BLaER1 treated with 17β-estradiol and CSF1 and Interleukin-3, amounts not matched to agents 10 nM and 100 nM (cell line): ENCODE results near the gene TNIP1.
A peak's percentile ranks its signal among the peaks of the same experiment; 100 is the strongest.

Source experiments
- H3K27ac ChIP-seq, 11 experiments: shearing (Covaris generic); formaldehyde crosslinking; 2 replicates each; pipeline ENCODE4 v1.8.1; 2022
- H3K27me3 ChIP-seq, 11 experiments: shearing (Covaris generic); formaldehyde crosslinking; 2 replicates each; pipeline ENCODE4 v1.8.1; 2022
- H3K36me3 ChIP-seq, 11 experiments: shearing (Covaris generic); formaldehyde crosslinking; 2 replicates each; pipeline ENCODE4 v1.8.1; 2022
- H3K4me1 ChIP-seq, 10 experiments: shearing (Covaris generic); formaldehyde crosslinking; 2 replicates each; pipeline ENCODE4 v1.8.1; 2022
- H3K4me2 ChIP-seq, 11 experiments: shearing (Covaris generic); formaldehyde crosslinking; 2 replicates each; pipeline ENCODE4 v1.8.1; 2022
- H3K4me3 ChIP-seq, 10 experiments: shearing (Covaris generic); formaldehyde crosslinking; 2 replicates each; pipeline ENCODE4 v1.8.1; 2022
- H3K9ac ChIP-seq, 11 experiments: shearing (Covaris generic); formaldehyde crosslinking; 2 replicates each; pipeline ENCODE4 v1.8.1; 2022
- H3K9me3 ChIP-seq, 11 experiments: shearing (Covaris generic); formaldehyde crosslinking; replicated peaks in 1 of 11; 2 replicates each; pipeline ENCODE4 v1.8.1; 2022
- H4K20me1 ChIP-seq, 11 experiments: shearing (Covaris generic); formaldehyde crosslinking; 2 replicates each; pipeline ENCODE4 v1.8.1; 2022
- Cebpa-rat ChIP-seq, 11 experiments: shearing (Covaris generic); IDR thresholded peaks; 2 replicates each; pipeline ENCODE4 v1.8.1; 2022

Gene TNIP1

DNA sequence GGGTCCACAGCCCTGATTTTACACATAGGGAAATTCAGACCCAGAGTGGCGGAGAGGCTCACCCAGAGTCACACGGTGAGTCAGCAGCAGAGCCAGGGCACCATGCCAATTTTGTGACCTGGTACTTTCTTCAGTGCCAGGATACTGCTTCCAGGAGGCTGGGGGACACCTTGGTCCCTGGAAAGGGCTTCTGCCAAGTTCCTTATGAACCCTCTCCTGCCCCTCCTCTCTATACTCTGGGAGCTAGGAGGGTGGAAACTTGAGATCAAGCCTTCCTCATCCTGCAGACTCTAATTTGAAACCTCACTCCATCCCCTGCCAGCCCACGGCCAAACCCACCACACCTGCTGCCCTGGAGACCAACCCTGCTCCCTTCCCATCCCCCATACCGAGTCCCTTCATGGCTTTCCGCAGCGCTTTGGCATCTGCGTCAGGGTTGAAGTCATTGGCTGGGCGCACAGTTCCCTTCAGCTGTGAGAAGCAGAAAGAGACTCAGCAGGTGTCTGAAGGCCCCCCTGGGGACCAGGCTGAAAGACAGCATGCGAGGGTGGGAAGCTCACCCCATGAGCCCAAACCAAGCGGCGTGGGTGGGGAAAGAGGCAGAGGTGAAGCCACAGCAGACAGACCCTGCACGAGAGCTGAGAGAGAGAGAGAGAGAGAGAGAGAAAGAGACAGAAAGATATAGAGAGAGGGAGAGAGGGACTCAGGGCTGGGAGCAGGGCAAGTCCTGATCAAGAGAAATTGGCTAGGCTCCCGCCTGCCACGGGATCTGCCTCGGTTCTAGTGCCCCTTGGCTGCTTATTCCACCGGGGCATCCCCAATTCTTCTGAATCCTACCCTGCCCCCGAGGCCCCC, 43.3 kb upstream of the TNIP1 start:
- Histone ChIP-seq H3K9ac (peak overlapping the region; percentile 8 to 54 (median 24); a peak in 14 of 22 replicates), H3K4me2 (peak overlapping the region; percentile 71 to 95 (median 84)), H3K36me3 (peaks cover 58 to 98% (median 79%) of the 10 kb centered on the region in 11 experiments), H3K27me3 (no peaks in the 10 kb centered on the region), H3K27ac (peak overlapping the region in 10 of 11 experiments; percentile 8 to 65 (median 50); a peak in 13 of 22 replicates), H3K4me1 (peaks cover 38 to 61% (median 42%) of the 10 kb centered on the region in 10 experiments), H3K9me3 (no peaks in the 10 kb centered on the region), H4K20me1 (peaks cover 0 to 90% (median 11%) of the 10 kb centered on the region in 11 experiments; a peak in 9 of 22 replicates), H3K4me3 (0 out of 20 replicates have a peak overlapping the region, but pooled peaks of 1 of the 10 experiments have one; percentile 4)
- no peak for TF ChIP-seq Cebpa-rat (IDR thresholded peaks at IDR 0.05)

DNA sequence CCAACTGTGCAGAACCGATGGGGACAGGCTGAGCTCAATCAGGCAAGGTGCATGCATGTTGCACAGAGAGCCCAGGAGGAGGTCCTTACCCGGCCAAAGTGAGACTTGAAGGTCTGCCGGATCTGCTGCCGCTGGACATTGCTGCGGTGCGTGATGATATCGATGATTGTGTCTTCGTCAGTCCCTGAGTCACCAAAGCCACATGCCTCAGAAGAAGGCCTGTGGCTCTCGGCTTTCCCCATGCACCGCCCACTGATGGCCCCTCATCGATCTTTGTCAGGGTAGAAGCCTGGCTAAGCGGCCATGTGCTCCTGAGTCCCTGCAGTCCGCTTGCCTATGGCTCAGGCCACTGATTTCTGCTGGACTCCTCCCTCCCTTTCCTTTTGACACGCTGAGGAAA, 42.0 kb upstream of the TNIP1 start:
- Histone ChIP-seq H3K4me1 (peaks cover 39 to 50% (median 45%) of the 10 kb centered on the region in 10 experiments), H3K27me3 (no peaks in the 10 kb centered on the region), H3K27ac (peak overlapping the region in 2 of 11 experiments; percentile 15 to 60; a peak in 2 of 22 replicates), H3K4me3 (no peak overlapping the region), H3K9me3 (no peaks in the 10 kb centered on the region), H3K36me3 (peaks cover 55 to 98% (median 79%) of the 10 kb centered on the region in 11 experiments), H3K9ac (no peak overlapping the region), H3K4me2 (peak overlapping the region in 8 of 11 experiments; percentile 72 to 87 (median 84); a peak in 11 of 22 replicates), H4K20me1 (peaks cover 0 to 93% (median 11%) of the 10 kb centered on the region in 11 experiments; a peak in 9 of 22 replicates)
- no peak for TF ChIP-seq Cebpa-rat (IDR thresholded peaks at IDR 0.05)

DNA sequence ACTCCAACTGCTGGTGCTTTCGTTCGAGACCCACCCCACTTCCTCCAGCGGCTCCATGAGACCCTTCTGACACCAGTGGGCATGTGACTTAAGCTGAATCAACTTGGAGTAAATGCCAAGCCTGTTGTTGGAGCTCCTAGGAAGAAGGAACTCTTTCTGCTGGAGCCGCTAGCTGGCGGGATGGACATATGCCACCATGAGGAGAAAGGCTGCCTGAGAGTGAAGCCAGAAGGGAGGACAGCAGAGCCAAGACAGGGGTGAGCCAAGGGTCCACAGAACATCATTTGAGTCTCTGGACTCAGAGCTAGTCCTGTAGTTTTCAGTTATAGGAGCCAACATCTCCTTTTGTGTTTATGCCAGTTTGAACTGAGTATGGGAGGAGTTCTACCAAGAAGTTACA, 40.8 kb upstream of the TNIP1 start:
- H3K9me3 ChIP-seq: no peaks in the 10 kb centered on the region
- H3K9ac ChIP-seq: no peak overlapping the region
- H3K27ac ChIP-seq: no peak overlapping the region
- H3K27me3 ChIP-seq: no peaks in the 10 kb centered on the region
- peaks cover 0 to 94% (median 11%) of the 10 kb centered on the region in 11 experiments; a peak in 8 of 22 replicates for H4K20me1 ChIP-seq
- TF ChIP-seq Cebpa-rat (IDR thresholded peaks at IDR 0.05): no peak
- H3K4me2 ChIP-seq: no peak overlapping the region
- H3K4me1 ChIP-seq: peaks cover 34 to 52% (median 43%) of the 10 kb centered on the region in 10 experiments
- peaks cover 56 to 98% (median 79%) of the 10 kb centered on the region in 11 experiments for H3K36me3 ChIP-seq
- no peak overlapping the region for H3K4me3 ChIP-seq

DNA sequence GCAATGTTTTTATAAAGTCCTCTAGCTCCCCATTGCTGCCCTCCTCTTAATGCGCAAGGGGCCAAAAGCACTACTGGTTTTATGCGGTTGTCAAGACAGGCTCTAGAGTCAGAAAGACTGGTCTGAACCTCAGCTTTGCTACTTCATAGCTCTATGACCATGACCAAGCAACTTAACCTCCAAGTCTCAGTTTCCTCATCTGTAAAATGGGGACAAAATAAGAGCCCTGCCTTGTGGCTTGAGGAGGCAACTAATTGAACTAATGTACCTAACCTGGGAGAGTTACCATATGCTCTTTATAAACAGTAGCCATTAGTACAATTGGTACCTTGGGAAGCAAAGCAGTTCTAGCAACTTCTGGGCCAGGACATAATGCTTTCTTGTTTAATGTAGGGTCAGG, 40.3 kb upstream of the TNIP1 start:
- Histone ChIP-seq H3K9me3 (no peaks in the 10 kb centered on the region), H3K4me3 (no peak overlapping the region), H3K36me3 (peaks cover 61 to 99% (median 79%) of the 10 kb centered on the region in 11 experiments), H3K9ac (no peak overlapping the region), H3K27me3 (no peaks in the 10 kb centered on the region), H4K20me1 (peaks cover 0 to 95% (median 11%) of the 10 kb centered on the region in 11 experiments; a peak in 9 of 22 replicates), H3K27ac (no peak overlapping the region), H3K4me1 (peaks cover 29 to 48% (median 38%) of the 10 kb centered on the region in 10 experiments), H3K4me2 (no peak overlapping the region)
- no peak for TF ChIP-seq Cebpa-rat (IDR thresholded peaks at IDR 0.05)

GRCh38 chr5:151118913-151119575, 38.2 kb upstream of the TNIP1 start:
- H3K4me1 ChIP-seq: peaks cover 20 to 33% (median 26%) of the 10 kb centered on the region in 10 experiments
- H3K9ac ChIP-seq: no peak overlapping the region; a peak in 1 of 22 replicates
- no peak for TF ChIP-seq Cebpa-rat (IDR thresholded peaks at IDR 0.05)
- H3K4me3 ChIP-seq: no peak overlapping the region
- H3K36me3 ChIP-seq: peaks cover 65 to 98% (median 84%) of the 10 kb centered on the region in 11 experiments
- H3K9me3 ChIP-seq: no peaks in the 10 kb centered on the region
- no peak overlapping the region for H3K27ac ChIP-seq
- H4K20me1 ChIP-seq: peaks cover 0 to 87% (median 6%) of the 10 kb centered on the region in 11 experiments; a peak in 9 of 22 replicates
- H3K27me3 ChIP-seq: no peaks in the 10 kb centered on the region
- H3K4me2 ChIP-seq: no peak overlapping the region

DNA sequence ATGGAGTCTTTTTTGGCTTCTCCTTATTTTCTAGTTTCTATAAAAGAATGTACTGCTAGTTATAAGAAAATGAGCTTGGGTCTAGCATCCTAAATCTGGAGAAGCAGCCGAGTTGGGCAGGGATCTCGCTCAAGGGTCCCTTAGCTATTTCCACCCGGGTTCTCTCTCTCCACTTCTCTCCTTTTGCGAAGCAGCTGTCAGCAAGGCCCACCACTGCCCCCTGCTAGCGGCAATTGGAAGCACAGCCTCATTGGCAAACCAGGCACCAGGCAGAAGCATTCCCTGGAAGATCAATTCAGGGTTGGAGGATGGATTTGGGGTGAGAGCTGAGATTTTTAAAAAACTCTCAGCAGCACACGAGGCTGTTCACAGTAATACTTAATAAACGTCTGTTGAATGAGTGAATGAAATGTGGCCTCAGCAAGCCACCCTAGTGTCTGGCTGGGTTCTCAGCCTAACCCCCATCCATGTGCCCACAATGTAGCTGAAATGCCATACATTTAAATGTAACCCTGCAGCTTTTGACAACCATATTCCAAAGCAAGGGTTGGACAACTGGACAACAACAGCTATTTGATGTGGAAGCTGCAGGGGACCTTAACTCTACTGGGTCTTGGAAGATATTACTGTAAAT, 34.6 kb upstream of the TNIP1 start:
- Histone ChIP-seq H3K27me3 (no peaks in the 10 kb centered on the region), H3K9me3 (no peaks in the 10 kb centered on the region), H3K4me1 (peaks cover 6 to 22% (median 10%) of the 10 kb centered on the region in 10 experiments; a peak in 17 of 20 replicates), H3K27ac (0 out of 22 replicates have a peak overlapping the region, but pooled peaks of 1 of the 11 experiments have one; percentile 19), H3K9ac (no peak overlapping the region), H4K20me1 (peaks cover 0 to 75% (median 0%) of the 10 kb centered on the region in 11 experiments; a peak in 8 of 22 replicates), H3K4me3 (no peak overlapping the region), H3K4me2 (peak overlapping the region in 3 of 11 experiments; percentile 9 to 32 (median 12); a peak in 2 of 22 replicates), H3K36me3 (peaks cover 51 to 98% (median 85%) of the 10 kb centered on the region in 11 experiments)
- TF ChIP-seq Cebpa-rat (IDR thresholded peaks at IDR 0.05): no peak

DNA sequence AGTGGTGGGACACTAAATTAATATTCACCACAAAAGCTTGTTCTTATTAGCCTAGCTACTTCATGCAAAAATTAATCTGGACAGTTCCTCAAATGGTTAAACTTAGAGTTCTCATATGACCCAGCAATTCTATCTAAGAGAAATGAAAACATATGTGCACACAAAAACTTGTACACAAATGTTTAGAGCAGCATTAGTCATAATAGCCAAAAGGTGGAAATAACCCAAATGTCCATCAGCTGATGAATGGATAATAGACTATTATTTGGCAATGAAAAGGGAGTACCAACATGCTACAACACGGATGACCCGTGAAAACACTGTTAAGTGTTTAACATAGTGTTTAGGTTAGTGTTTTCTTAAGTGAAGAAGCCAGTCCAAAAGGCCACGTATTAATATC, 32.8 kb upstream of the TNIP1 start:
- H3K9ac ChIP-seq: no peak overlapping the region
- peaks cover 6 to 22% (median 10%) of the 10 kb centered on the region in 10 experiments; a peak in 17 of 20 replicates for H3K4me1 ChIP-seq
- H3K9me3 ChIP-seq: no peaks in the 10 kb centered on the region
- H4K20me1 ChIP-seq: peaks cover 0 to 66% (median 0%) of the 10 kb centered on the region in 11 experiments; a peak in 8 of 22 replicates
- 0 out of 22 replicates have a peak overlapping the region, but pooled peaks of 1 of the 11 experiments have one; percentile 37 for H3K4me2 ChIP-seq
- H3K27ac ChIP-seq: peak overlapping the region in 1 of 11 experiments; percentile 35; a peak in 1 of 22 replicates
- H3K36me3 ChIP-seq: peaks cover 51 to 98% (median 85%) of the 10 kb centered on the region in 11 experiments
- no peak for TF ChIP-seq Cebpa-rat (IDR thresholded peaks at IDR 0.05)
- no peak overlapping the region for H3K4me3 ChIP-seq
- no peaks in the 10 kb centered on the region for H3K27me3 ChIP-seq

DNA sequence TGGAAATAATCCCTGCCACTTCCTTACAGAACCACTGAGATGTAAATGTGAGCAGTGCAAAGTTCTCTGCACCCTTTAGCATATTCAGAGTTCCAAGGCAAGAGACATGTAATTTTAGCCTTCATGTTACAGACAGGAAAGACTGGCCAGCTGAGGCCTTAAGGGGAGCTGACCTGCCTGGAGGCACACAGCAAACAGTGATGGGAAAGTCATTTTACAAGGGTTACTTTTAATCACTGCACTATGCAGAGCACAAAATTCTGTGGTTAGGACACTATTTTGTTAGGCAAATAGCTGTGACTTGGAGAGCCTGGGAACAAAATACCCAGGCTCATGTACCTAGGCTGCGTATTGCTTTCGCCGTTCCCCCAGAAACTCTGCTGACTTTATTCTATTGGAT, 30.2 kb upstream of the TNIP1 start:
- no peak for TF ChIP-seq Cebpa-rat (IDR thresholded peaks at IDR 0.05)
- H3K9ac ChIP-seq: no peak overlapping the region; a peak in 1 of 22 replicates
- no peaks in the 10 kb centered on the region for H3K9me3 ChIP-seq
- H3K4me3 ChIP-seq: no peak overlapping the region
- no peaks in the 10 kb centered on the region for H3K27me3 ChIP-seq
- H3K27ac ChIP-seq: no peak overlapping the region; a peak in 1 of 22 replicates
- H4K20me1 ChIP-seq: peaks cover 0 to 60% (median 0%) of the 10 kb centered on the region in 11 experiments; a peak in 7 of 22 replicates
- H3K4me1 ChIP-seq: peaks cover 0 to 27% (median 16%) of the 10 kb centered on the region in 10 experiments; a peak in 11 of 20 replicates
- no peak overlapping the region for H3K4me2 ChIP-seq
- H3K36me3 ChIP-seq: peaks cover 45 to 98% (median 85%) of the 10 kb centered on the region in 11 experiments
